Measurements from ENCODE around the gene PRADC1.
A peak's percentile ranks its signal among the peaks of the same experiment; 100 is the strongest.

Gene PRADC1

DNA sequence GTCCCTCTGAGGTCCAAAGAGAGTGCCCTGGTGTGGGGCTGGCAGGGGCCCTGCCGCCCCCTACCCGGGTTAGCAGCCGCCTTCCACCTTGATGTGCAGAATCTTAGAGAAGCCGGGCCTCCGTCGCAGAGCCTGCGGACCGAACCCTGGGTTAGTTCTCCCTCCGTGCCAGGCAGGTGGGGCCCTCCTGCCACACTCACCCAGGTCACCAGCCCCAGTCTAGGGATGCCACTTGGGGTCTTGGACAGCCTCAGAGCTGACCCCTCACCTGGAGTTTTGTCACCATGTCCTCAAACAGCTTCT, 25.8 kb upstream of the PRADC1 start:
- no peak for DNase-seq (ENCODE audit: low spot score)

- DNase-seq (ENCODE audit: low spot score), result no peak
Observed at GRCh38 chr2:73258186-73258912, 25.3 kb upstream of the PRADC1 start.

GRCh38 chr2:73257425-73258125, 24.5 kb upstream of the PRADC1 start:
- no peak for DNase-seq (ENCODE audit: low spot score)

DNA sequence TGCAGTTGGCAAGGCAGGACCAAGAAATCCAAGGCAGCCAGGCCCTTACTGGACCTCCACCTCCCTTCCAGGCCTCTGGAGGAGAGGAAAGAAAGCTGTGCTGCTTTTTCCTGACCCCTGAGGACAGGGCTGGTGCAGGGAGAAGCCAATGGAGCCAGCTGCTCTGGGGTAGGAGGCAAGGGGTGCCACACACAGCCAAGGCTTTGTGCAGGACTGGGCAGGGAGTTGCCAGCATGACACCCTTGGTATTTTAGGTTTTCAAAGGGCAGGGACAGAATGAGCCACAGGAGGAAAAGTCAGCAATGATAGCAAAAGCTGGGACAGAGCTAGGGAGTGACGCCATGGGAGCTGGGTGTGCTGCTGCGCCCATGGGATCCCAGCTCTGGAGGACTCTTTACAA, 24.0 kb upstream of the PRADC1 start:
- DNase-seq (ENCODE audit: low spot score), result no peak

- no peak for DNase-seq (ENCODE audit: low spot score)
Observed at GRCh38 chr2:73256618-73256922, 23.5 kb upstream of the PRADC1 start.

GRCh38 chr2:73255907-73256617, 23.0 kb upstream of the PRADC1 start:
- no peak for DNase-seq (ENCODE audit: low spot score)

DNA sequence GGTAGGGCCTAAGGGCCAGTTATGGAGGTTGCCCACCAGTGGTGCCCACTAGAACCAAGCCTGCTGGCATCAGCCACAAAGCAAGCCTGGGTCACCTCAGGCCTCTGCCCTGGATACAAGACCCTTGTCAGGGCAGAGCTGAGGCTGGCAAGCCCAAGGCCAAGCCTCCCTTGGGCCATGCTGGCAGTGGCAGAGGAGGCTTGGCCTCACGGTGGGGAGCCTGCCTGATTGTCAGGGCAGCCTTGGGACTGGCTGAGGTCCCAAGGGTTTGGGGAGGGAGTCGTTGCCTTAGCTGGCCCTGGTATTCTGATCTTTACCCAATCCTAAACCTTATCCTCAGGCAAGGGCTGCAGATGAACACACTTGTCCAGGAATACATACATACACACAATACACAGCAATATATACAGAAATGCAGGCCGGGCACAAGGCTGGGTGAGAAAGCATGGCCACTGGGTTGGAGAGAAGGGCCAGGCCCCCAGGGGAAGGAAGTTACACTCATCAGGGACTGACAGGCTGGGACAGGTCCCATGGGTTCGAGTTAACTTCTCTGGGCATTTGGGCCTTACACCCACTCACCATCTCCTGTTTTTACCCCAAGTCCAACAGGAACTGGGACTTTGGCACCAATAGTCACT, 22.1 kb upstream of the PRADC1 start:
- no peak for DNase-seq (ENCODE audit: low spot score)

DNA sequence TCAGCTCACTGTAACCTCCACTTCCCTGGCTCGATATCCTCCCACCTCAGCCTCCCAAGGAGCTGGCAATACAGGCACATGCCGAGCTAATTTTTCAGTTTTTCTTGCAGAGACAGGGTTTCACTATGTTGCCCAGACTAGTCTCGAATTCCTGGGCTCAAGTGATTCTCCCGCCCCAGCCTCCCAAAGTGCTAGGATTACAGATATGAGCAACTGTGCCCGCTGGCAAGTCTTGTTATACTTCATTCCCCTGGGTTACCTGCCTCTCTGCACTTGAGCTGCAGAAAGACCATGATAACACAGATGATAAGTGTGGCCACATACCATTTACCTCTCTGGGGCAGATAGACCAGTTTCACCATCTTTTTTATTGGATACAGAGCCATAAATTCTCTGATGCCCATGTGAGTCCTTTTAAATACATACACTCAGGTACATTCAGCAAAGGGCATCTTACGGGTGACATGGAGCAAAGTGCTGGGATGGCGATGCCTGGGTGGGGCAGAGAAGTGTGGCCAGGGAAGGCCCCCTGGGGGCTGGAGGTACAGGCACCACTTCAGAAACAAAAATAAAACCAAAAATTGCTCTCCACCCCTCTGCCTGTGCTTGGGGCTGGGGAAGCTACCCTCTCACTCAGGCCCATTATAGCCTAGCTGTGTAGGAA, 21.4 kb upstream of the PRADC1 start:
- no peak for DNase-seq (ENCODE audit: low spot score)

- DNase-seq (ENCODE audit: low spot score), result no peak
Observed at GRCh38 chr2:73253901-73254300, 20.9 kb upstream of the PRADC1 start.

DNA sequence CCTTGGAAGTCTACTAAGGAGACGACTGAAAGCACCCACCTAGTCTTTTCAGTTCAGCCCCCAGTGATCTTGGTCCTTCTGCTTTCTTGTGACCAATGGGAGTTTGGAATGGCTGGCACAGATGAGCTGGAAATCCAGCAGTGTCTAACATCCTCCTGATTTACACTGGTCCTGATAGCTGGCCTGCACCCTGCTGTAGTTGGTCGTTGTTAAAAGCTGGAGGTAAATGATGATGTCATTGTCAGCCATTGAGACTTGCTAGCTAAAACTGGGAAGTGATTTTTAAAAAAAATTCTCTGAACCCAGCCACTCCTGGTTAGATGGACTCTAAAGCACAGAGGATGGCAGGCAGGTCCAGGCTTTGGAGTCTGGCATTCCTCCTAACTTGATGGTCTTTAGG, 20.4 kb upstream of the PRADC1 start:
- DNase-seq (ENCODE audit: low spot score), result no peak

DNA sequence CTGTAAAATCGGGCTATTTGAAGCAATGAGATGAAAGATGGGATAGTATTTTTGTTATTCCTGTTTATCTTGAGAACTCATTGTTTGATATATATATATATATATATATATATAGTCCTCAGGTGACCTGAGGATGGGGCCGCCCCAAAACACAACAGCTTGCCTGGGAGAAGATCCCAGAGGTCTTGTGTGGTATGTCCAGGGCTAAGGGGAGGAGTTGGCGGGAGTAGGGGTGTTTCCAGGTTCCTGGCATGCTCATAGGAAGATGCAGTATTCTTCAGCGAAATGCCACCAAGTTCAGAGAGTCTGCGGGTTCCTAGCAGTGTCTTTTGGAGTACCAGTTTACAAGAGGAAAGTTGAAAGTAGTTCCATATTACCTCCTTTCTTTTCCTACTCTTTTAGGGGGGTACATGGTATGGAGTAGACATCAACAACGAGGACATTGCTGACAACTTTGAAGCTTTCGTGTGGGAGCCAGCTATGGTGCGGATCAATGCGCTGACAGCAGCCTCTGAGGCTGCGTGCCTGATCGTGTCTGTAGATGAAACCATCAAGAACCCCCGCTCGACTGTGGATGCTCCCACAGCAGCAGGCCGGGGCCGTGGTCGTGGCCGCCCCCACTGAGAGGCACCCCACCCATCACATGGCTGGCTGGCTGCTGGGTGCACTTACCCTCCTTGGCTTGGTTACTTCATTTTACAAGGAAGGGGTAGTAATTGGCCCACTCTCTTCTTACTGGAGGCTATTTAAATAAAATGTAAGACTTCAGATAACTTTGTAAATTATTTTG, 19.4 kb upstream of the PRADC1 start:
- DNase-seq (ENCODE audit: low spot score), result no peak

- no peak for DNase-seq (ENCODE audit: low spot score)
Observed at GRCh38 chr2:73250872-73251846, 18.1 kb upstream of the PRADC1 start.

GRCh38 chr2:73249636-73250035, 16.6 kb upstream of the PRADC1 start:
- DNase-seq (ENCODE audit: low spot score), result no peak

- no peak for DNase-seq (ENCODE audit: low spot score)
Observed at GRCh38 chr2:73246850-73247249, 13.8 kb upstream of the PRADC1 start.

GRCh38 chr2:73244580-73244979, 11.5 kb upstream of the PRADC1 start:
- no peak for DNase-seq (ENCODE audit: low spot score)

GRCh38 chr2:73243884-73244570, 11.0 kb upstream of the PRADC1 start:
- no peak for DNase-seq (ENCODE audit: low spot score)

GRCh38 chr2:73239776-73240175, 6.7 kb upstream of the PRADC1 start:
- DNase-seq (ENCODE audit: low spot score), result no peak

DNA sequence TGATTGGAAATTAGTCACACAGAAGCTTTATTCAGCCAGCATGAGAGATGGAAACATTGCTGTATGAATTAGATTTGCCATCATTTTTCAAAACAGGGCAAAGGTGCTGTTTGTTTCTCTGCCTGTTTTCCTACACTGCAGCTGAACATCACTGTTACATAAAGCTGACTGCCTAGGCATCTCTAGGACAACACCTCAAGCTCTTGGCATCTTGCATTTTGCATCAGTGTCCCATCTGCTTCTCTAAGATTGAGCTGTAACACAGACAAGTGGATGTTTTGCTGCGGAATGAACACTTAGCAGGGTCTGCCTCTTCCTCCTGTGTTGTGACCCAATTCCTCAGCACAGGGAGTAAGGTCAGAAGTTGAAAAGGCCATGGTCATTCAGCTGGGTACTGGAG, 5.9 kb upstream of the PRADC1 start:
- DNase-seq (ENCODE audit: low spot score), result peak; percentile 20

DNA sequence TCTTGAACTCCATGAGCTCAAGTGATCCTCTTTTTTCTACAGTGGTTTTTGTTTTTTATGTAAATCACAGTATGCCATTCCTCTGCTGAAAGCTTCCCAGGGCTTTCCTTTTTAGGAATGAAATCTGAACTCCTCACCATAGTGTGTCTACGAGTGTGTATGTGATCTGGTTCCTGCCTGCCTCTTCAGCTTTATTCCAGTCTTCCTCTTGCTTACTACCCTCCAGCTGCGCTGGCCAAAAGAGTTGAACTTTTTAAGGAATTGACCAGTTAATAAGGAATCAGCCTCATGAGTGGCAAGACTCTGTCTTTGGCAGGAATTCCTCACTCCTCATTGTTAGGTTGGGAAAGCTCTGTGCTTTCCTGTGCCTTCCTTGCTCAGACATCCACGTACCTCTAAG, 5.1 kb upstream of the PRADC1 start:
- DNase-seq (ENCODE audit: low spot score), result no peak

GRCh38 chr2:73237168-73237567, 4.1 kb upstream of the PRADC1 start:
- DNase-seq (ENCODE audit: low spot score), result no peak
